Activated CD4-positive, alpha-beta T cell treated with anti-CD3 and anti-CD28 coated beads, Interleukin-2, Interleukin-6, amounts not matched to agents 100 ng/mL and 50 ng/mL, durations not matched to agents 16 hours and 8 hours (primary cell): ENCODE results near the gene CRPPA.
"Not testable (repeated sequence)": the region's sequence is repeated elsewhere in the genome, so short reads cannot be mapped to it uniquely, and the experiment has no call there.

Experiments used
- DNase-seq: peaks from one replicate; pipeline ENCODE4 v3.0.0-alpha.2; 2020

The CRPPA gene

GRCh38 chr7:16396766-16397500 lies 24.4 kb downstream of the CRPPA start:
- no peak for DNase-seq

DNA sequence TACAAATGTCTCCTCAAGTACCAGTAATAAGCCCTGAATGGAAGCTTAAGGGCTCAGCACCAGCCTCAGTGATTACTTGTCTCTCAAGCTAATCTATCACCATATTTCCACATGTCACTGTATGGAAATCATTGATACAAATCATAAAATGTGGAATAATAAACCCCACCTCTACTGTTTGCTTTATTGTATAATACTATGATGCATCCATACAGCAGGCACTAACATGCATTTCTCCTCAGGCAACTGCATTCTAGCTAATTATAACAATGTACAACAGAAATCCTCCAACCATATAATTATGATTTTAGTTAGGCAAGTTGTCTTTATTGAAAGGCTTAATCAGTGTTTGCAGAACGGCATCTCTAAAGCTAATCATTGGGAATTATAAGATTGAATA lies 26.2 kb downstream of the CRPPA start:
- no peak for DNase-seq

DNA sequence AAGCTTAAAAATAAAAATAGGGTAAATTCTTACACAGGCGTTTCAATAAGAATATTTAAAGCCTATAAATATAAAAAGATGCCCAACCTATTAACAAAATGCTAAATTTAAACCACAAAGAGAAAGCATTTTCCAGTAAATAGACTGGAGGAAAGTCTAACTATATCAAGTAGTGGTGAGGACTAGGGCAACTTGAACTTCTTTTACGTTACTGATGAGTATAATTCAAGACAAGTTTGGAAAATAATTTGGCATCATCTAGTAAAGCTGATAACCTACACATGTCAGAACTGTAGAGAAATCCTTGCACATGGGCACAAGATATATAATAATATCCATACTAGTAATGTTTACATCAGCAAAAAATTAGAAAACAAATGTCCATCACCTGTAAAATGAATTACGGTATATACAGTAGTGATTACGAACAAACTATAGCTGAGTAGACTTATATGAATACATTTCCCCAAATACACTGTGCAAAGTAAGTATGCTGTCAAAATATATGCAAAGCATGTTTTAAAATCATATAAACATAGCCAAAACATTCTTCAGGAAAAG lies 27.4 kb downstream of the CRPPA start:
- no peak for DNase-seq

DNA sequence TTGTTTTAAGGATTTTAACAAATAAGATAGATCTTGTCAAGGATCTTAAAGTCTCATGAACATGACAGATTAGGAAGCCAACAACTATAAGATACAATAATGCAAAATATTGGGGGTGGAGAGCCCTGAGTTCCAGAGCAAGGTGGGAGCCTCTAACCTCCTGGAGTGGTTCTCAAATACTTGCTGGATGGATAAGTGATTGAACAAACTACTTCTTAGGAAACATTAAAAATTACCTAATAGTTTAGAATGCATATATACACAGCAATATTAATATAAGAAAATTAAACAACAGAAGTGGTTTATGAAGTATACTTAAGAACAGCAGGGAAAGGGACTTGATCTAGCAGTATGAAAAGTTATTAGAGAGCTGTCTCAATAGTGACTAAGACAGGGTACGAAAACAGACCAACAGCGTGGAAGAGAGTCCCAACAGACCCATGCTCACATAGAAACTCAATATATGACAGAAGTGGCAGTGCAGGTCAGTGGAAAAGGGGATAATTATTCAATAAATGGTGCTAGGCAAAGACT lies 28.3 kb downstream of the CRPPA start:
- DNase-seq, result no peak

DNA sequence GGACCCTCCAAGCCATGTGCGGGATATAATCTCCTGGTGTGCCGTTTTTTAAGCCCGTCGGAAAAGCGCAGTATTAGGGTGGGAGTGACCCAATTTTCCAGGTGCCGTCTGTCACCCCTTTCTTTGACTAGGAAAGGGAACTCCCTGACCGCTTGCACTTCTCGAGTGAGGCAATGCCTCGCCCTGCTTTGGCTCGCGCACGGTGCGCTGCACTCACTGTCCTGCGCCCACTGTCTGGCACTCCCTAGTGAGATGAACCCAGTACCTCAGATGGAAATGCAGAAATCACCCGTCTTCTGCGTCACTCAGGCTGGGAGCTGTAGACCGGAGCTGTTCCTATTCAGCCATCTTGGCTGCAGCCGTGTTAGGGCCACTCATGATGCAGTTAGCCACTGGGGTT lies 37.6 kb downstream of the CRPPA start:
- not testable (repeated sequence) for DNase-seq

DNA sequence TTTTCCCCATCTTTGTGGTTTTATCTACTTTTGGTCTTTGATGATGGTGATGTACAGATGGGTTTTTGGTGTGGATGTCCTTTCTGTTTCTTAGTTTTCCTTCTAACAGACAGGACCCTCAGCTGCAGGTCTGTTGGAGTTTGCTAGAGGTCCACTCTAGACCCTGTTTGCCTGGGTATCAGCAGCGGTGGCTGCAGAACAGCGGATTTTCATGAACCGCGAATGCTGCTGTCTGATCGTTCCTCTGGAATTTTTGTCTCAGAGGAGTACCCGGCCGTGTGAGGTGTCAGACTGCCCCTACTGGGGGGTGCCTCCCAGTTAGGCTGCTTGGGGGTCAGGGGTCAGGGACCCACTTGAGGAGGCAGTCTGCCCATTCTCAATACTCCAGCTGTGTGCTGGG lies 38.2 kb downstream of the CRPPA start:
- DNase-seq, result not testable (repeated sequence)
